ENCODE measurements around the gene ZNF398. TPM values are rescaled to one million over a fixed set of nuclear protein-coding genes. Genes with fewer than 3 reads are reported as not detected.

The ZNF398 gene
- polyA plus RNA-seq, 4 donors: 13.4 to 14.9 (median 14.2) TPM

- DNase-seq (ENCODE audit: low read depth in 4 of 4, low spot score in 2 of 4): peak; percentile 70 to 85 (median 78)
These were observed 48.2 kb downstream of the ZNF398 start, which contains the start of gene ZNF282 for GRCh38 chr7:149195180-149196150. Gene ZNF282, plus strand, starts transcription at chr7:149195546. Its CDS starts 44 bp downstream, at chr7:149195590.

- DNase-seq (ENCODE audit: low read depth in 4 of 4, low spot score in 2 of 4): no peak
These were observed 49.0 kb downstream of the ZNF398 start for GRCh38 chr7:149196151-149196704.

GRCh38 chr7:149196705-149197171, 49.5 kb downstream of the ZNF398 start:
- DNase-seq (ENCODE audit: low read depth in 4 of 4, low spot score in 2 of 4): no peak

GRCh38 chr7:149197675-149198074, 50.4 kb downstream of the ZNF398 start:
- no peak for DNase-seq (ENCODE audit: low read depth in 4 of 4, low spot score in 2 of 4)

DNA sequence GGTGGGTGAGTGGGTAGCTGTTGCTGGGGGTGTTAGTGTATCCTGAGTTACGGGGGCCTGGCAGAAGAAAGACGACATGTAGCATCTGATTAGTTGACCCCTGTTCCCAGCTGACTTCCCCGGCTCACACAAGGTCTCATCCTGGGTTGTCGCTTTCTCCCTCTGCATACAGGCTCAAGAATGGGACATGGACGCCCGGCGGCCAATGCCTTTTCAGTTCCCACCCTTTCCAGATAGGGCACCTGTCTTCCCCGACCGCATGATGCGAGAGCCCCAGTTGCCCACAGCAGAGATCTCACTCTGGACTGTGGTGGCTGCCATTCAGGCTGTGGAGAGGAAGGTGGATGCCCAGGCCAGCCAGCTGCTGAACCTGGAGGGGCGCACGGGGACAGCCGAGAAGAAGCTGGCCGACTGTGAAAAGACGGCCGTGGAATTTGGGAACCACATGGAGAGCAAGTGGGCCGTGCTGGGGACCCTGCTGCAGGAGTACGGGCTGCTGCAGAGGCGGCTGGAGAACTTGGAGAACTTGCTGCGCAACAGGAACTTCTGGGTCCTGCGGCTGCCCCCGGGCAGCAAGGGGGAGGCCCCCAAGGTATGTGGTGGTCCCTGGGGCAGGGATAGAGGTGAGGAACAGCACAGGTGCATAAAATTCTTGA, 51.0 kb downstream of the ZNF398 start:
- no peak for DNase-seq (ENCODE audit: low read depth in 4 of 4, low spot score in 2 of 4)

DNA sequence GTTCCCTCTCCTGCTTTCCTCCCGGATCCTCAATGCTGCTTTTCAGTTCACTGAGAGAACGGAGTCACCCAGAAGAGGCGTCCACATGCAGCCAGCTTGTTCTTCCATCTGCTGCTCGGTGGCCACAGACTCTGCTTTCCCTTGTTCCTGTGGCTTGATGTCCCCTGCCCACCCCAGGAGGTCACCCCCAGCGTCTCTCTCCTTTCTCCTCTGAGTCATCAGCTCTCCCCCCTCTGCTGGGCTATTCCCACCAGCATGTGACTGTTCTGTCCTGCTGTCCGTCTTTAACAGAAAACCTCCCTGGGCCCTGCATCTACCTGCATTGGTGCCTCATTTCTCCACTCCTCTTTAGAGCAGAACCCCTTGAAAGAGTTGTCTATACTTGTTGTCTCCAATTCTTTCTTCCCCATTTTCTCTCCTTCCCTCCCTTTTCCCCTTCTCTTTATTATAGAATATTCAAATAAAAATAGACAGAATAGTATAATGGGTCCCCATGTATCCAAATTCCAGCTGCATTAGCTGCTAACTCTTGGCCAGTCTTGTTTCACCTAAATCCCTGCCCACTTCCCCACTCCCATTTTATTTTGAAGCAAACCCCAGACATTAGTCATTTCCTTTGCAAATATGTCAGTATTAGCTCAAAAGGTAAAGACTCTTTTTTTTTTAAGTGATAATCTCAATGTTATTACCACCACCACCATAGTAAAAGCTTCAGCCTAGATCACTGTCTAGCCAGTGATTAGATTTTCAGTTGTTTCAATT, 52.2 kb downstream of the ZNF398 start:
- DNase-seq (ENCODE audit: low read depth in 4 of 4, low spot score in 2 of 4): no peak

- no peak for DNase-seq (ENCODE audit: low read depth in 4 of 4, low spot score in 2 of 4)
These were observed 55.6 kb downstream of the ZNF398 start for GRCh38 chr7:149202831-149203231.

- DNase-seq (ENCODE audit: low read depth in 4 of 4, low spot score in 2 of 4): no peak
These were observed 58.6 kb downstream of the ZNF398 start for GRCh38 chr7:149205690-149206381.

DNA sequence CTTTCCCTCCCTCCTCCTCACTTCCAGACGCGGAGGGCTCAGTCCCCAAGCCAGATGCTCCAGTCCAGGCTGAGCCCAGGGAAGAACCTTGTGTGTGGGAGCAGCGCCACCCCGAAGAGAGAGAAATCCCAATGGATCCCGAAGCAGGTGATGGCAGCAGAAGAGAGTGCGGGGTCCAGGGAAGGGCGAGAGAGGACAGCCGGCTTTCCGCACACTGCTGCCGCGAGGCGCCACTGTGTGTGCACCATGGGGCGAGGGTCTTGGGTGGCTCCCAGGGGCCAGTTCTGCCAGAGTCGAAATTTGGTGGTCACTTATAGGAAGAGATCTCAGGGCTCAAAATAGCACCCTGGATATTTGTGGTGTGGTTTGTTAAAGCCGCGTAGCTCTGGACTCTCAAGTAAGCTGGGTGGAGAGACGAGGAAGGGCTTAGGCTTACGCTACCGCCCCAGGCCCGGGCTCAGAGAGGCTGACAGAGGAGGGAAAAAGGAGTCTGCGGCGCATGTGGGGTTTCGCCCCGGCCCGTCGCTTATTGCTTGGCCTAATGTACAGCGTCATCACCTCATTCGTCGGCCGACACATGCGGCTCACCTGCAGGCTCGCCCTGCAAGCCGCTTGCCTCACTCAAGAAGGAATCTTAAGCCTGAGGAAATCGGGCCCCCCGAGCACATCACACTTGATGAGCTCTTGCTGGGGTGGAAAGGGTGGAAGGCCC, 60.2 kb downstream of the ZNF398 start:
- DNase-seq (ENCODE audit: low read depth in 4 of 4, low spot score in 2 of 4): no peak

DNA sequence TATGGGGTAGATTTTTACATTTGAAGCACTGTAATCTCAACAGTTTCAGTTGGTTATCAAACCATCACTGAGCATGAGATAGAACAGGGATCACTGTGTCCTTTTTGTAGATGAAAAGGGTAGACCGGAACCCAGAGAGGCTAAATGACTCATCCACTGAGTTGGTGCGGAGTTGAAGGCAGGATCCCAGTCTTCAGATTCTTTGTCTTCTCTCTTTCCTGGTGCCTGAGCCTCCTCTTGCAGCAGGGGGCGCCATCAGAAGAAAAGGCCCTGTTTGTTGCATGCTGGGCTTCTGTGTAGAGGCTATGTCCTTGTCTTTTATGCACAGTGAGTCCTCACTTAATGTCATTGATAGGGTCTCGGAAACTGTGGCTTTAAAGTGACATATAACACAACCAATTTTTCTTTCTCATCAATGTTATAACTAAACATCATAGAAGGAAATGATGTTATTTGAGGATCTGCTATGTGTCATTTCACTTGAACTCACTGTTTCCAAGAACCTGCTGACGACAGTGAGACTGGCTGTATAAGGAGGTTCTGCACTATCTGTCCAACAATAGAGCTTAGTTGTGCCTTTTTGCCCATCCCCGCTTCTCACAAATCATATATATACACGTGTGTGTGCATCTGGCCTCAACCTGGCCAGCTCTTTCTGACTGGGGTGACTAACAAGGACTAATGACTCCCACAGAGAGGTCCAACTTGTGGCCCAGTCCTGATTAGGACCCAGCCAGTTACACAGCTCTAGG, 62.4 kb downstream of the ZNF398 start:
- no peak for DNase-seq (ENCODE audit: low read depth in 4 of 4, low spot score in 2 of 4)

DNA sequence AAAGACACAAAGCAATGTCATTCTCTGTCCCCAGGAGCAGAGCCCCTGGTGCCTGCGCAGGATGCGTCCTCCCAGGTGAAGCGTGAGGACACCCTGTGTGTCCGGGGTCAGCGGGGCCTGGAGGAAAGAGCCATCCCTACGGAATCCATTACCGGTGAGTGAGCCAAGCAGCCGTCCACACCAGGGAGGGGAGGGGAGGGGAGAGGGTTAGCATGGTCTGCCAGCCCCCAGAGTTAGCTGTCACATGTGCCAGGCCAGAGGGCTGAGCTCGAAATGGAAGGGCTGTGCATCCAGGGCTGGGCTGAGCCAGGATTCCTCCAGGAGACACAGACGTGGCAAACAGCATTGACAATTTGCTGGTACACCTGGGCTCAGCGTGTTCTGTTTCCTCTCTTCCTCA, 63.3 kb downstream of the ZNF398 start:
- DNase-seq (ENCODE audit: low read depth in 4 of 4, low spot score in 2 of 4): no peak

DNA sequence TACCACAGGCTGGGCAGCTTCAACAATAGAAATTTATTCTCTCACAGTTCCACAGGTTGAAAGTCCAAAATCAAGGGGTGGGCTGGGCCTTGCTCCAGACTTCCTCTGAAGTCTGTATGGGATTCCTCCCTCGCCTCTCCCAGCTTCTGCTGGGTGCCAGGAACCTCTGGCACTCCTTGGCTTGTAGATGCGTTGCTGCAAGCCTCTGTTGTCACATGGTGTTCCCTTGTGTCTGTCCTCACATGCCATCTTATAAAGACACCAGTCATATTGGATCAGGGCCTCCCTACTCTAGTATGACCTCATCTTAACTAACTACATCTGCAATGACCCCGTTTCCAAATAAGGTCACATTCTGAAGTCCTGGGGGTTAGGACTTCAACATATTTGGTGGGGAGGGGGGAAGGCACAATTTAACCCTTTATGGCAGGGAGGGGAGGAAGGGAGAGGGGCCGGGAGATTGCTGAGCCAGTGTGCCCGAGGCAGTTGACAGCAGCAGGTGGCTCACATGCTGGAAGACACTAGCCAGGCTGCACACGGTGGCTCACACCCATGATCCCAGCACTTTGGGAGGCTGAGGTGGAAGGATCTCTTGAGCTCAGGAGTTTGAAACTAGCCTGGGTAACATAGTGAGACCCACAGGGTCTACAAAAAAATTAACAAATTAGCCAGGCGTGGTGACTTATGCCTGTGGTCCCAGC, 66.9 kb downstream of the ZNF398 start:
- DNase-seq (ENCODE audit: low read depth in 4 of 4, low spot score in 2 of 4): no peak

GRCh38 chr7:149216402-149216801, 69.1 kb downstream of the ZNF398 start:
- DNase-seq (ENCODE audit: low read depth in 4 of 4, low spot score in 2 of 4): no peak

DNA sequence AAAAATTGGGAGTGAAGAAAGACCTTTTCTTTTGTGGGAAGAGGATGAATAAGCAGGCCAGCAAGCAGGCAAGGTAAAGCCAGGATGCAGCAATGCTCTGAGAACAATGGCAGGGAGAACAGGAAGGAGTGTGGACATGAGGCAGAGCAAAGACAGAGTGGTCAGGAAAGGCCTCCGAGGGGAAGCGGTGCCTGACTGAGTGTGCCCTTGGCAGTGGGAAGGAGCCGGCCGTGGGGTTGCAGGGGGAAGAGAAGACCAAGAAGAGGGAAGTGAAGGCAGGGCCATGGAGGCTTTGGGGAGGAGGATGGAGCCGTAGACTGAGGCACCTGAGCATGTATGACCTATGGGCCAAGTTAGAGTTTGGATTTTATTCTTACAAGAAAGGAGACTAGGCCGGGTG, 70.3 kb downstream of the ZNF398 start:
- DNase-seq (ENCODE audit: low read depth in 4 of 4, low spot score in 2 of 4): no peak

DNA sequence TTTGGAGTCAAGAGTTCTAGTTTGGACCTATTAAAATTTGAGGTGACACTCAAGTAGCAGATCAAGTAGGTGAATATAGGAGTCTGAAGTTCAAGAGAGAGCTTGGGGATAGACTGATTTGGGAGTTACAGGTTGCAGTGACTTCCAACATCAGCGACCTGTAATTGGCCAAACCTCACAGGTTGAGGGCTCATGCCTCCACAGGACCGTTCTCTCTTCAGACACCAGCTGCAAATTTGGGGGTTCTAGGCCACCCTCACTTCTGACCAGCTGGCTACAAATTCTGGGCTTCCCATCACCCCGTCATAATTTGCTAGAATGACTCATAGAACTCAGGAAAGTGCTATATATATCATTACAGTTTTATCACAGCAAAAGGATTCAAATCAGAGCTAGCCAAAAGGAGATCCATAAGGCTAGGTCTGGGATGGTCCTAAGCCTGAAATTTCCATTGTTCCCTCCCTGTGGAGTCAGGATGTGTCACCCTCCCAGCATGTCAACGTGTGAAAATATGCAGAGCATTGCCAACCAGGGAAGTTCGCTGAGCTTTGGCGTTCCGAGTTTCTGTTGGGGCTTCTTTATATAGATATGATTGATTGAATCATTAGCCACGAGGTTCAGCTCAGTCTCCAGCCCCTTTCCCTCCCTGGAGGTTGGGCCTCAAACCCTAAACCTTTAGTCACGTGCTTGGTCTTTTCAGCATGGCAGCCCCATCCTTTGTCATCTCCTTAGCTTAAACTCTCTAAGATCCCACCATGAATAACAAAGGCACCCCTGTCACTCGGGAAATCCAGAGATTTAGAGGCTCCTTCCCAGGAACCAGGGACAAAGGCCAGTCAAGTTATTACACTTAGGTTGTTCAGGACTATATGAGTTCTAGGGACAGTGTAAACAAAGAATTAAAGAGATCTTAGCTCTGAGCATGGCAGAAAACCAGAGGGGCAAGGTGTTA, 71.5 kb downstream of the ZNF398 start:
- no peak for DNase-seq (ENCODE audit: low read depth in 4 of 4, low spot score in 2 of 4)

DNA sequence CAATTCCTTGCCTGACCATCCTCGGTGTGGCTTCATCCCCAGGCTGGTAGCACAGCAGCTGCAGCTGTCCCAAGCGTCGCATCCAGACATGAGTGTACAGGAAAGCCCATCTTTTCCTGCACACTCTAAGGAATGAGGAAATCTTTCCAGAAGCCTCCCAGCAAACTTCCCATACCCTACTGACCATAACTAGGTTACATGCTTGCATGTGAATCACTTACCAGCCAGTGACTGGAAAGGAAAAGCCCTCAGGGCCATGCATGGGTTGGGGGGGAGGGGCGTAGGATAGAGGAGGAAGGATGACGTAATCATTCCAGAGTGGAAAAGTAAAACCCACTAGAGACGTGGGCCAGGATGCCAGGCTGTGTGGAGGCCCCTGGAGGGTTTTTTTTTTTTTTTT, 73.3 kb downstream of the ZNF398 start:
- DNase-seq (ENCODE audit: low read depth in 4 of 4, low spot score in 2 of 4): no peak

DNA sequence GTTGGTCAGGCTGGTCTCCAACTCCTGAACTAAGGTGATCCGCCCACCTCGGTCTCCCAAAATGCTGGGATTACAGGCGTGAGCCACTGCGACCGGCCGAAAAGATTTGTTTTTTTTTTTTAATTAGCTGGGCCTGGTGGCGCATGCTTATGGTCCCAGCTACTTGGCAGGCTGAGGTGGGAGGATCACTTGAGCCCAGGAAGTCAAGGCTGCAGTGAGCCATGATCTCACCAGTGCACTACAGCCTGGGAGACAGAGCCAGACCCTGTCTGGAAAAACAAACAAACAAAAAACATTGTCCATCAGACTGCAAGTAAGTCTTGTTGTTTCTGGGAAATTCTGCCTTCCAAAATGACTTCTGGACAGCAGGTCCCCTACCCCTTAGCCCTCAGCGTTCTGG, 75.9 kb downstream of the ZNF398 start:
- no peak for DNase-seq (ENCODE audit: low read depth in 4 of 4, low spot score in 2 of 4)
